ENCODE results near the gene RAD51B. TPM values are rescaled to one million over a fixed set of nuclear protein-coding genes. Genes with fewer than 3 reads are reported as not detected.

The RAD51B gene
- total RNA-seq, 1 experiment from 2014 or later = 16.7 TPM

GRCh38 chr14:68391311-68392014 is 571.9 kb downstream of the RAD51B start:
- no CpG with 5 or more reads among the region's 4 CpGs for WGBS (ENCODE audit: extremely low coverage, insufficient read length, low lambda C conversion rate)
- Histone ChIP-seq H2BK15ac (ENCODE audit: low read depth, low read length) (no peak overlapping the region), H4K5ac (ENCODE audit: insufficient read length, low read depth, low read length) (no peak overlapping the region), H4K91ac (ENCODE audit: insufficient read length, low read depth, low read length) (no peak overlapping the region), H3K27me3 (ENCODE audit: insufficient read depth, low read length) (no peaks in the 10 kb centered on the region), H2AFZ (ENCODE audit: low read length) (no peak overlapping the region), H3K14ac (ENCODE audit: insufficient read depth, low read length) (no peak overlapping the region), H4K8ac (replicated peaks; ENCODE audit: insufficient read length, low read depth, low read length) (no peak overlapping the region), H3K4ac (ENCODE audit: low read depth, low read length) (no peak overlapping the region), H2BK5ac (ENCODE audit: insufficient read length, low read length) (no peak overlapping the region), H3K27ac (ENCODE audit: insufficient read length, low read depth, low read length) (no peak overlapping the region), H3K18ac (ENCODE audit: insufficient read length, low read depth, low read length) (no peak overlapping the region), H3T11ph (ENCODE audit: low read length) (no peak overlapping the region), H4K20me1 (ENCODE audit: control insufficient read depth, insufficient read depth, insufficient read length) (no peaks in the 10 kb centered on the region), H3K23me2 (ENCODE audit: insufficient read length, low read depth, low read length, poor library complexity, severe bottlenecking) (peaks cover 2% of the 10 kb centered on the region), H3K56ac (ENCODE audit: insufficient read length, low read depth, low read length) (no peak overlapping the region), H2BK120ac (ENCODE audit: low read depth, low read length, poor library complexity, severe bottlenecking) (no peak overlapping the region), H3K79me1 (ENCODE audit: insufficient read depth, low read depth, low read length, poor library complexity, severe bottlenecking) (no peaks in the 10 kb centered on the region), H2BK12ac (ENCODE audit: insufficient read length, low read depth, low read length) (no peak overlapping the region), H3K4me1 (ENCODE audit: insufficient read depth, low read length) (peaks cover 10% of the 10 kb centered on the region), H2AK5ac (ENCODE audit: insufficient read length, low read length) (no peak overlapping the region), H3K9ac (ENCODE audit: extremely low read depth, insufficient read length, low read length) (no peak overlapping the region), H3K79me2 (ENCODE audit: insufficient read depth, low read length) (no peaks in the 10 kb centered on the region), H3K9me3 (ENCODE audit: control insufficient read depth, low read depth, low read length) (no peaks in the 10 kb centered on the region), H3K23ac (ENCODE audit: insufficient read length, low read depth, low read length) (no peak overlapping the region), H3K4me2 (ENCODE audit: insufficient read depth, insufficient read length, low read length) (no peak overlapping the region), H2BK20ac (ENCODE audit: low read depth, low read length, poor library complexity, severe bottlenecking) (no peak overlapping the region)
- H3K4me3 Mint-ChIP-seq = no peak overlapping the region
- no peaks in the 10 kb centered on the region; the same call in 1 of the 2 replicates for H3K27me3 Mint-ChIP-seq (ENCODE audit: low read depth)
- no peak overlapping the region for H3K27ac Mint-ChIP-seq
- no peak for DNase-seq
- no peak for TF ChIP-seq CTCF (conservative IDR thresholded peaks at IDR 0.05)
- H3K36me3 Mint-ChIP-seq (ENCODE audit: insufficient read depth in 1 of 3, low read depth in 3 of 3) = no peaks in the 10 kb centered on the region
- H3K4me1 Mint-ChIP-seq = peaks cover 45% of the 10 kb centered on the region in 2 experiments
- no peaks in the 10 kb centered on the region for H3K9me3 Mint-ChIP-seq
